Measurements from ENCODE around the gene ASTN2.

The ASTN2 gene

GRCh38 chr9:117414906-117415331 lies at the start of gene ASTN2:
Gene ASTN2 (minus strand): TSS chr9:117415057. CDS start chr9:117414938, 119 bp downstream.
- no peak for DNase-seq (ENCODE audit: low read depth)

- no peak for DNase-seq (ENCODE audit: low read depth)
Measured at GRCh38 chr9:117462861-117463260, 48.0 kb upstream of the ASTN2 start.

- no peak for DNase-seq (ENCODE audit: low read depth)
Measured at GRCh38 chr9:117461386-117461785, 46.5 kb upstream of the ASTN2 start.

- no peak for DNase-seq (ENCODE audit: low read depth)
Measured at GRCh38 chr9:117460743-117461142, 45.9 kb upstream of the ASTN2 start.

- DNase-seq (ENCODE audit: low read depth) = no peak
Measured at GRCh38 chr9:117459913-117460312, 45.1 kb upstream of the ASTN2 start.

GRCh38 chr9:117458066-117458465 lies 43.2 kb upstream of the ASTN2 start:
- no peak for DNase-seq (ENCODE audit: low read depth)

- no peak for DNase-seq (ENCODE audit: low read depth)
Measured at GRCh38 chr9:117454711-117455110, 39.9 kb upstream of the ASTN2 start.

- DNase-seq (ENCODE audit: low read depth) = no peak
Measured at GRCh38 chr9:117453737-117454136, 38.9 kb upstream of the ASTN2 start.

GRCh38 chr9:117451311-117451710 lies 36.5 kb upstream of the ASTN2 start:
- no peak for DNase-seq (ENCODE audit: low read depth)

- DNase-seq (ENCODE audit: low read depth) = no peak
Measured at GRCh38 chr9:117448066-117448465, 33.2 kb upstream of the ASTN2 start.

- DNase-seq (ENCODE audit: low read depth) = no peak
Measured at GRCh38 chr9:117445631-117446030, 30.8 kb upstream of the ASTN2 start.

GRCh38 chr9:117444501-117444900 lies 29.6 kb upstream of the ASTN2 start:
- DNase-seq (ENCODE audit: low read depth) = no peak

GRCh38 chr9:117437283-117437682 lies 22.4 kb upstream of the ASTN2 start:
- no peak for DNase-seq (ENCODE audit: low read depth)

GRCh38 chr9:117435630-117436261 lies 20.9 kb upstream of the ASTN2 start:
- DNase-seq (ENCODE audit: low read depth) = no peak

GRCh38 chr9:117434566-117434965 lies 19.7 kb upstream of the ASTN2 start:
- no peak for DNase-seq (ENCODE audit: low read depth)

GRCh38 chr9:117430813-117431212 lies 16.0 kb upstream of the ASTN2 start:
- no peak for DNase-seq (ENCODE audit: low read depth)

GRCh38 chr9:117427357-117427913 lies 12.6 kb upstream of the ASTN2 start:
- DNase-seq (ENCODE audit: low read depth) = no peak

- no peak for DNase-seq (ENCODE audit: low read depth)
Measured at GRCh38 chr9:117425566-117425965, 10.7 kb upstream of the ASTN2 start.

- DNase-seq (ENCODE audit: low read depth) = no peak
Measured at GRCh38 chr9:117424291-117424690, 9.4 kb upstream of the ASTN2 start.

- DNase-seq (ENCODE audit: low read depth) = no peak
Measured at GRCh38 chr9:117418111-117418510, 3.3 kb upstream of the ASTN2 start.

- DNase-seq (ENCODE audit: low read depth) = no peak
Measured at GRCh38 chr9:117416856-117417255, 2.0 kb upstream of the ASTN2 start.

GRCh38 chr9:117415358-117415914 lies 579 bp upstream of the ASTN2 start:
- DNase-seq (ENCODE audit: low read depth) = no peak

- no peak for DNase-seq (ENCODE audit: low read depth)
Measured at GRCh38 chr9:117414220-117414905, 494 bp downstream of the ASTN2 start.
